ENCODE results near the gene VAPB.
"Not testable (repeated sequence)": the region's sequence is repeated elsewhere in the genome, so short reads cannot be mapped to it uniquely, and the experiment has no call there.

The VAPB gene

GRCh38 chr20:58366866-58367265 lies 22.2 kb upstream of the VAPB start:
- TF ChIP-seq, protein P1, sequence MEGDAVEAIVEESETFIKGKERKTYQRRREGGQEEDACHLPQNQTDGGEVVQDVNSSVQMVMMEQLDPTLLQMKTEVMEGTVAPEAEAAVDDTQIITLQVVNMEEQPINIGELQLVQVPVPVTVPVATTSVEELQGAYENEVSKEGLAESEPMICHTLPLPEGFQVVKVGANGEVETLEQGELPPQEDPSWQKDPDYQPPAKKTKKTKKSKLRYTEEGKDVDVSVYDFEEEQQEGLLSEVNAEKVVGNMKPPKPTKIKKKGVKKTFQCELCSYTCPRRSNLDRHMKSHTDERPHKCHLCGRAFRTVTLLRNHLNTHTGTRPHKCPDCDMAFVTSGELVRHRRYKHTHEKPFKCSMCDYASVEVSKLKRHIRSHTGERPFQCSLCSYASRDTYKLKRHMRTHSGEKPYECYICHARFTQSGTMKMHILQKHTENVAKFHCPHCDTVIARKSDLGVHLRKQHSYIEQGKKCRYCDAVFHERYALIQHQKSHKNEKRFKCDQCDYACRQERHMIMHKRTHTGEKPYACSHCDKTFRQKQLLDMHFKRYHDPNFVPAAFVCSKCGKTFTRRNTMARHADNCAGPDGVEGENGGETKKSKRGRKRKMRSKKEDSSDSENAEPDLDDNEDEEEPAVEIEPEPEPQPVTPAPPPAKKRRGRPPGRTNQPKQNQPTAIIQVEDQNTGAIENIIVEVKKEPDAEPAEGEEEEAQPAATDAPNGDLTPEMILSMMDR (conservative IDR thresholded peaks at IDR 0.05; ENCODE audit: control insufficient read depth, insufficient read depth, low read depth, low read length), result no peak
- no peak for DNase-seq (ENCODE audit: low read depth)
- no peak overlapping the region for H3K4me3 ChIP-seq (ENCODE audit: control insufficient read depth, low read depth, low read length)

- no peak for DNase-seq (ENCODE audit: low read depth)
- no peak overlapping the region for H3K4me3 ChIP-seq (ENCODE audit: control insufficient read depth, low read depth, low read length)
- TF ChIP-seq, protein P1 (conservative IDR thresholded peaks at IDR 0.05; ENCODE audit: control insufficient read depth, insufficient read depth, low read depth, low read length), result no peak
Observed at GRCh38 chr20:58372806-58373205, 16.2 kb upstream of the VAPB start.

DNA sequence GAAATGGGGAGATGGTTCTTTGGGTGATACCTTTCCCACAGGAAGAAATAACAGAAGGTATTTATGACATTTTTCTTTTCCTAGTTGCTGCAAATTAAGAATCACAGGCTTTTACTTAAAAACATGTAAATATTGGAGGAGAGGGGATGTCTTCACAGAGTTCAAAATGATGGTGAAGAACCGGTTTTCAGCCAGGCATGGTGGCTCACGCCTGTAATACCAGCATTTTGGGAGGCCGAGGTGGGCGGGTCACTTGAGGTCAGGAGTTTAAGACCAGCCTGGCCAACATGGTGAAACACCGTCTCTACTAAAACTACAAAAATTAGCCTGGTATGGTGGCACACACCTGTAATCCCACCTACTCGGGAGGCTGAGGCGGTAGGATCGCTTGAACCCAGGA lies 15.7 kb upstream of the VAPB start:
- H3K4me3 ChIP-seq (ENCODE audit: control insufficient read depth, low read depth, low read length); DNase-seq (ENCODE audit: low read depth): not testable (repeated sequence)

DNA sequence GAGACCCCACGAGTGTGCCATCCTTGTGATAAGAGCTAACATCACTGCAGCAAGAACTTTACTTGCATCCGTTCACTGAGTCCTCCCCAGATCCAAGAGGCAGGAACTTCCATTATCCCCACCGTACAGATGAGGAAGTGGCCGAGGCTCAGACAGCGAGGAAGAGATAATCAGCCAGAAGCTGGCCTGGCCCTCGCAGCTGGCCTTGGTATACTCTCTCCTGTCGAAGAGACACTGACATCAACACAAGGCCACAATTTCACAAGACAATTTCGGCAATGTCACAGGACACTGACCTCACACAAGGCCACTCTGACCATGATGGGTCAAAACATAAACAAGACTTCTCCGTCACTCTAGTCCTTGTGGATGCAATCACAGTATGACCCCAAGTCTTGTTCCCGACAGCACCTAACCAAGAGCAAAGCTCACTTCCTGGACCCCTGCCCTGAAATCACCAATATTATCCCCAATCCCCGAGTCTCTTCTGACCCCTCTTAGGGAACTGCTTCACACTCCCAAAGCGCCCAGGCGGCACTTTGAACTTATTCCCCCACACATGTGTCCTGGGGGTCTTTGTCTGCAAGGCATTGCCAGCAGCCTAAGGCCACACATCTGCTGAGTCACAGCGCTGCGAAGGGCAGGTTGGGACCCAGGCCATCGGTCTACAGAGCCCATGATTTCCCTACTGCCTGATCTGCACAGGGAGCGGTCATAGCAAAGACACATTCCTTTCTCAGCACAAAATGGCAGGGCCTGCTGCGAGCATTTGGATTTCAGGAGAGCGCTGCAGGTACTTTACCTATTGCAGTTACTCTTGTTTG lies 14.8 kb upstream of the VAPB start:
- no peak overlapping the region for H3K4me3 ChIP-seq (ENCODE audit: control insufficient read depth, low read depth, low read length)
- no peak for DNase-seq (ENCODE audit: low read depth)
- TF ChIP-seq, protein P1 (conservative IDR thresholded peaks at IDR 0.05; ENCODE audit: control insufficient read depth, insufficient read depth, low read depth, low read length), result no peak

DNA sequence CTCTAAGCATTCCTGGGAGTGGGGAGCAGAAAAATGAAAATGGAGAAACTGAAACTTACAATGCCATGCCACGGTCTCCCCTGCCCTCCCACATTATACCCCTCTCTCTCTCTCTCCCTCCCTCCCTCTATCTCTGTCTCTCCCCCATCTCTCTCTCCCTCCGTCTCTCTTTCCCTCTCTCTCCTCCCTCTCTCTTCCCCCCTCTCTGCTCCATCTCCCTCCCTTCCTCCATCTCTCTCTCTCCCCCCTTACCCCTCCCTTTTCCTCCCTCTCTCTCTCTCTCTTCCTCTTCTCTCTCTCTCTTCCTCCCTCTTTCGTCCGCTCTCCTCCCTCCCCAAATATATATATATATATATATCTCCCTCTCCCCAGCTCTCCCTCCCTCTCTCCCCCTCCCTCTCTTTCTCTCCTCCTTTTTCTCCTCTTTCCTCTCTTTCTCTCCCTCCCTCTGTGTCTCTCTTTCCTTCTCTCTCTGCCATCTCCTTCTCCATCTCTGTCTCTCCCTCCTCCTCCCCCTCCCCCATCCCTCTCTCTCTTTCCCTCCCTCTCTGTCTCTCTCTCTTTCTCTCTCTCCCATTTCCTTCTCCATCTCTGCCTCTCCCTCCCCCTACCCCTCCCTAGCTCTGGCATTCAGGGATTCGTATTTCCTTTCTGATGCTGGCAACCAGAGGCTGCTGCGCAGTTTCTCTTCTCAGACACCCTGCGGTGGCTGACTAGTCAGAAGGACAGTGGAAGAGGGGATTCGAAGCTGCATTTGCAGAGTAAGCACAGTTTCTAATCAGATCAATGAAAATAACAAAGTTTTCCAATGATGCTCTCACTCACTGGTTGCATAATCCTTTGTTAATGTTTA lies 13.9 kb upstream of the VAPB start:
- no peak for DNase-seq (ENCODE audit: low read depth)
- TF ChIP-seq, protein P1 (conservative IDR thresholded peaks at IDR 0.05; ENCODE audit: control insufficient read depth, insufficient read depth, low read depth, low read length), result no peak
- no peak overlapping the region for H3K4me3 ChIP-seq (ENCODE audit: control insufficient read depth, low read depth, low read length)

GRCh38 chr20:58375759-58376352 lies 13.2 kb upstream of the VAPB start:
- no peak for DNase-seq (ENCODE audit: low read depth)

More at GRCh38 chr20:58375759-58376352, 13.2 kb upstream of the VAPB start:
- H3K4me3 ChIP-seq (ENCODE audit: control insufficient read depth, low read depth, low read length), result no peak overlapping the region
- TF ChIP-seq, protein P1 (conservative IDR thresholded peaks at IDR 0.05; ENCODE audit: control insufficient read depth, insufficient read depth, low read depth, low read length), result no peak
